CD4-positive, alpha-beta T cell (primary cell): ENCODE data around the gene TOB2. TPM values are rescaled to one million over a fixed set of nuclear protein-coding genes. Genes with fewer than 3 reads are reported as not detected.

Experiments
- ATAC-seq: fragments of 200-7000 bp; cut with Tn5 transposase; one replicate; pipeline ENCODE4 v1.10.0; 2022; ENCODE audit warnings: mild to moderate bottlenecking; ENCODE audit not compliant: poor library complexity
- CTCF ChIA-PET: fragments of 350-600 bp; sonication (Branson Sonifier 250); formaldehyde crosslinking; loops from one replicate; lab custom pipeline; 2021; ENCODE audit warnings: antibody characterized with exemption, inconsistent platforms; lab: Charles Lee
- POLR2A ChIA-PET: fragments of 350-600 bp; sonication (Branson Sonifier 250); formaldehyde crosslinking; loops from one replicate; lab custom pipeline; 2021; ENCODE audit warnings: antibody characterized with exemption, inconsistent platforms; lab: Charles Lee
- DNase-seq, 14 experiments: peaks; one replicate each; pipeline ENCODE4 v3.0.0-alpha.2; 2013 to 2020; ENCODE audit warnings: mixed read lengths in 2 of 14
- H3K27ac ChIP-seq, 2 donors: one replicate each; pipeline versions ENCODE4 v1.5.1 to v1.7.0; 2013; ENCODE audit warnings: low read length in 2 of 2, low read depth in 1 of 2, mild to moderate bottlenecking in 1 of 2
- H3K27me3 ChIP-seq, 2 experiments: 1 replicate in 1 of 2; 2 replicates in 1 of 2; pipeline versions ENCODE4 v1.6.1 to v1.7.0; 2013; ENCODE audit warnings: low read length in 2 of 2, control low read depth in 1 of 2, mild to moderate bottlenecking in 1 of 2, moderate library complexity in 1 of 2; ENCODE audit not compliant: insufficient read depth in 2 of 2, control insufficient read depth in 1 of 2
- H3K36me3 ChIP-seq: one replicate; pipeline ENCODE4 v1.6.1; 2013; ENCODE audit warnings: low read length, control low read depth; ENCODE audit not compliant: insufficient read depth
- H3K4me1 ChIP-seq: one replicate; pipeline ENCODE4 v1.6.1; 2013; ENCODE audit warnings: low read length, control low read depth; ENCODE audit not compliant: insufficient read depth
- H3K4me3 ChIP-seq: one replicate; pipeline ENCODE4 v1.5.1; 2013; ENCODE audit warnings: mild to moderate bottlenecking, low read length, moderate library complexity
- H3K9me3 ChIP-seq, 2 experiments: 1 replicate in 1 of 2; 2 replicates in 1 of 2; pipeline versions ENCODE4 v1.6.1 to v1.7.0; 2013; ENCODE audit warnings: low read length in 2 of 2, mild to moderate bottlenecking in 2 of 2, control low read depth in 1 of 2, moderate library complexity in 1 of 2; ENCODE audit not compliant: control insufficient read depth in 1 of 2, insufficient read depth in 1 of 2
- H3K27ac Mint-ChIP-seq: one replicate; pipeline ENCODE4 v1.8.0; 2020; ENCODE audit warnings: mixed read lengths
- H3K27me3 Mint-ChIP-seq: one replicate; pipeline ENCODE4 v1.8.0; 2021; ENCODE audit warnings: mixed read lengths
- H3K36me3 Mint-ChIP-seq: one replicate; pipeline ENCODE4 v1.8.0; 2021; ENCODE audit warnings: low read depth, mixed read lengths
- H3K4me1 Mint-ChIP-seq: one replicate; pipeline ENCODE4 v1.8.0; 2021; ENCODE audit warnings: low read depth, mixed read lengths
- H3K4me3 Mint-ChIP-seq: one replicate; pipeline ENCODE4 v1.8.0; 2020; ENCODE audit warnings: mild to moderate bottlenecking, mixed read lengths
- H3K9me3 Mint-ChIP-seq: one replicate; pipeline ENCODE4 v1.8.0; 2020; ENCODE audit warnings: mixed read lengths
- CTCF ChIP-seq: fragments of 200-600 bp; IDR thresholded peaks from one replicate; pipeline ENCODE4 v1.8.0; 2022; ENCODE audit warnings: antibody characterized with exemption, mild to moderate bottlenecking
- intact Hi-C, 2 experiments: fragments of 100-400 bp; cut with DNase I in 1 of 2; cut with micrococcal nuclease in 1 of 2; formaldehyde crosslinking; loops; one replicate each; pipeline versions ENCODE4 v1.15.1 to v1.9.0; 2023 to 2025; cut with DNase I, micrococcal nuclease
- total RNA-seq, 174 experiments: library from RNA in 2 of 174; stranded (reverse) in 2 of 174; gene quantifications; one replicate each; pipeline ENCODE4 v1.2.3 and lab custom pipeline; 2021 to 2026

TOB2 gene
- total RNA-seq, 2 experiments from 2014 or later, result 21.0 to 26.7 TPM

- H3K36me3 ChIP-seq, result no peaks in the 10 kb centered on the region
- Mint-ChIP-seq H3K4me1 (peaks cover 20% of the 10 kb centered on the region), H3K36me3 (peaks cover 5% of the 10 kb centered on the region), H3K27me3 (no peaks in the 10 kb centered on the region), H3K4me3 (no peak overlapping the region), H3K9me3 (no peaks in the 10 kb centered on the region), H3K27ac (no peak overlapping the region)
- no peak for DNase-seq
- intact Hi-C loops, result no loop called here
- POLR2A ChIA-PET, result no interaction called here
- H3K27ac ChIP-seq, result no peak overlapping the region
- no peaks in the 10 kb centered on the region for H3K27me3 ChIP-seq
- H3K4me3 ChIP-seq, result no peak overlapping the region
- H3K9me3 ChIP-seq, result no peaks in the 10 kb centered on the region
- no peak for ATAC-seq
- peaks cover 32% of the 10 kb centered on the region for H3K4me1 ChIP-seq
- CTCF ChIA-PET, result interaction anchor here (0.9 to 1.7 kb wide), 2 partner anchors 110 to 118 kb away, joined by 3 to 9 read pairs; no protein-coding TSS in a partner anchor
- no peak for TF ChIP-seq CTCF
Measured at GRCh38 chr22:41408665-41409064, 37.9 kb downstream of the TOB2 start.

GRCh38 chr22:41407433-41407832 lies 39.2 kb downstream of the TOB2 start:
- H3K9me3 Mint-ChIP-seq, result no peaks in the 10 kb centered on the region
- Histone ChIP-seq H3K4me3 (no peak overlapping the region), H3K36me3 (no peaks in the 10 kb centered on the region), H3K27me3 (no peaks in the 10 kb centered on the region), H3K27ac (no peak overlapping the region), H3K4me1 (peaks cover 26% of the 10 kb centered on the region), H3K9me3 (no peaks in the 10 kb centered on the region)
- no peaks in the 10 kb centered on the region for H3K36me3 Mint-ChIP-seq
- DNase-seq, result no peak
- POLR2A ChIA-PET, result interaction anchor here (0.7 kb wide), 1 partner anchor 111 kb away, joined by 3 read pairs; no protein-coding TSS in a partner anchor
- H3K27me3 Mint-ChIP-seq, result no peaks in the 10 kb centered on the region
- no peak for ATAC-seq
- no peak overlapping the region for H3K4me3 Mint-ChIP-seq
- H3K4me1 Mint-ChIP-seq, result peaks cover 20% of the 10 kb centered on the region
- TF ChIP-seq CTCF, result no peak
- H3K27ac Mint-ChIP-seq, result no peak overlapping the region
- CTCF ChIA-PET, result interaction anchor here (1.7 kb wide), 1 partner anchor 119 kb away, joined by 9 read pairs; no protein-coding TSS in a partner anchor
- intact Hi-C loops, result no loop called here

- TF ChIP-seq CTCF, result no peak
- peaks cover 16% of the 10 kb centered on the region for H3K4me1 ChIP-seq
- H3K36me3 ChIP-seq, result no peaks in the 10 kb centered on the region
- CTCF ChIA-PET, result no interaction called here
- H3K4me1 Mint-ChIP-seq, result peaks cover 12% of the 10 kb centered on the region
- no peaks in the 10 kb centered on the region for H3K36me3 Mint-ChIP-seq
- POLR2A ChIA-PET, result no interaction called here
- H3K27ac Mint-ChIP-seq, result no peak overlapping the region
- H3K27me3 ChIP-seq, result no peaks in the 10 kb centered on the region
- H3K9me3 Mint-ChIP-seq, result no peaks in the 10 kb centered on the region
- H3K27me3 Mint-ChIP-seq, result no peaks in the 10 kb centered on the region
- H3K9me3 ChIP-seq, result no peaks in the 10 kb centered on the region
- no peak overlapping the region for H3K4me3 ChIP-seq
- H3K4me3 Mint-ChIP-seq, result no peak overlapping the region
- intact Hi-C loops, result no loop called here
- DNase-seq (no peak), ATAC-seq (no peak)
- no peak overlapping the region for H3K27ac ChIP-seq
Measured at GRCh38 chr22:41406410-41406809, 40.2 kb downstream of the TOB2 start.
